ENCODE measurements around the gene RGMA.

GRCh38 chr15:93012786-93013185 is 76.2 kb downstream of the RGMA start:
- TF ChIP-seq, protein P1, sequence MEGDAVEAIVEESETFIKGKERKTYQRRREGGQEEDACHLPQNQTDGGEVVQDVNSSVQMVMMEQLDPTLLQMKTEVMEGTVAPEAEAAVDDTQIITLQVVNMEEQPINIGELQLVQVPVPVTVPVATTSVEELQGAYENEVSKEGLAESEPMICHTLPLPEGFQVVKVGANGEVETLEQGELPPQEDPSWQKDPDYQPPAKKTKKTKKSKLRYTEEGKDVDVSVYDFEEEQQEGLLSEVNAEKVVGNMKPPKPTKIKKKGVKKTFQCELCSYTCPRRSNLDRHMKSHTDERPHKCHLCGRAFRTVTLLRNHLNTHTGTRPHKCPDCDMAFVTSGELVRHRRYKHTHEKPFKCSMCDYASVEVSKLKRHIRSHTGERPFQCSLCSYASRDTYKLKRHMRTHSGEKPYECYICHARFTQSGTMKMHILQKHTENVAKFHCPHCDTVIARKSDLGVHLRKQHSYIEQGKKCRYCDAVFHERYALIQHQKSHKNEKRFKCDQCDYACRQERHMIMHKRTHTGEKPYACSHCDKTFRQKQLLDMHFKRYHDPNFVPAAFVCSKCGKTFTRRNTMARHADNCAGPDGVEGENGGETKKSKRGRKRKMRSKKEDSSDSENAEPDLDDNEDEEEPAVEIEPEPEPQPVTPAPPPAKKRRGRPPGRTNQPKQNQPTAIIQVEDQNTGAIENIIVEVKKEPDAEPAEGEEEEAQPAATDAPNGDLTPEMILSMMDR (IDR thresholded peaks at IDR 0.05; ENCODE audit: poor library complexity, severe bottlenecking): no peak
- no peak for TF ChIP-seq EZH2 (IDR thresholded peaks at IDR 0.05; ENCODE audit: borderline replicate concordance, insufficient read depth, low read length, poor library complexity, severe bottlenecking)

Data from neural cell (in vitro differentiated cells).